ENCODE results near the gene KIAA0753. TPM values are rescaled to one million over a fixed set of nuclear protein-coding genes. Genes with fewer than 3 reads are reported as not detected.

Gene KIAA0753
- total and polyA plus RNA-seq, 2 of the 4 experiments (the other 2 are of a cell fraction), result 10.2 to 17.6 TPM

DNA sequence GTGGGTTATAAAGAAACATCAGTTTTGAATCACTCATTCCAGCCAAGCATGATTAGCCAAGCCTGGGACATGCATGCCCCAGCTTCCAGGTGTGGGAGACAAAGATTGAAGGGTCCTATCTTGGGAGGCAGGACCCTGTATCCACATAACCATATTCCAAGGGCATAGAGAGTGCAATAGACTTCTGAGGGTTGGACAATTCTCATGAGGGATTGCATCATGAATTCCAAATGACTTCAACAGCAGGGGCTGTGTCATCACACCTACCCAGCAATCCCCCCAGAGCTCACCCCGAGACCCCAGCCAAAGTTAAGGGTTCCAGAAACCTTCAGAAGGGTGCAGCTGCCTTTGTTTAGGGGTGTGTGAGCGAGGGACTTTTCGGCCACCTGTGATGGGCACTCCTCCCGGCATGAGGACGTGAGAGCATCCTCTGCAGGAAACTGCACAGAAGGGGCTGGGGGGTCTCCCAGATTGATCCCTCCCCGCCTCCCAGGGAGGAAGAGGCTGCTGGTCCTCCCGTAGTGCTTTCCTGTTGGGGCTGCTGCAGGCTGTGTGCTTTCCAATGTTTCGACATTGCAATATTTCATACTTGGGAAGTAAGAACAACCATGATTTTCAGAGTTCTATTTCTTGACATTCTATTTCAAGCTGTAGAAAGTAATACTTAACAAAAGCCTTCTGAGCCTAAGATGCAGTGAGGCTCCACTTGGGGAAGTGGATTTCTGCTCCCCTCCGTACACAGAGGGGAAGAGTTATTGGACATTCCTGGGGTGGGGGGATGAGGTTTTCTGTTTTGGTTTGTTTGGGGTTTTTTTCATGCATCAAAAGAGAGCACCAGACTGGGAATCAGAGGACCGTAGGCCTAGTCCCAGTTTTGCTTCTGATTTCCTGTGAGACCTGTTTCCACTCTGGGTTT lies 70.9 kb downstream of the KIAA0753 start:
- dilution Hi-C loops (cut with HindIII; ENCODE audit: low sequenced_read_pairs, unreplicated experiment), result no loop called here
- Histone ChIP-seq H2BK15ac (ENCODE audit: low read depth, low read length) (no peak overlapping the region), H2BK20ac (ENCODE audit: low read depth, low read length) (no peak overlapping the region; the same call in 1 of the 2 replicates), H3K4ac (ENCODE audit: low read depth, low read length) (0 out of 2 replicates have a peak overlapping the region, but pooled peaks have one; percentile 32), H3K9me1 (ENCODE audit: insufficient read depth, low read length) (peaks cover 3% of the 10 kb centered on the region; the same call in 1 of the 2 replicates), H3K9ac (ENCODE audit: low read depth, low read length) (no peak overlapping the region), H3K27me3 (ENCODE audit: control insufficient read depth, insufficient read depth, low read length) (no peaks in the 10 kb centered on the region), H3K9me3 (ENCODE audit: control insufficient read depth, insufficient read depth, low read length) (no peaks in the 10 kb centered on the region), H3K27ac (ENCODE audit: insufficient read depth, low read length) (no peak overlapping the region), H2AK5ac (ENCODE audit: low read depth, low read length) (no peak overlapping the region), H3K79me1 (ENCODE audit: low read depth in 1 of 2, low read length in 2 of 2) (0 out of 4 replicates have a peak, but pooled peaks cover 0 to 4% of the 10 kb centered on the region in 2 experiments), H4K20me1 (ENCODE audit: insufficient read depth, low read length) (no peaks in the 10 kb centered on the region), H4K5ac (ENCODE audit: low read depth, low read length) (no peak overlapping the region; the same call in 1 of the 2 replicates), H4K8ac (ENCODE audit: low read depth in 2 of 2, low read length in 2 of 2) (no peak overlapping the region; a peak in 2 of 4 replicates), H3K23ac (ENCODE audit: low read depth, low read length) (no peak overlapping the region), H3K56ac (ENCODE audit: extremely low read depth, insufficient read depth, low read length) (no peak overlapping the region), H3K4me3 (ENCODE audit: insufficient read depth, low read depth, low read length) (no peak overlapping the region), H2BK5ac (ENCODE audit: low read depth, low read length, poor library complexity, severe bottlenecking) (no peak overlapping the region), H3K14ac (replicated peaks; ENCODE audit: low read depth, low read length) (no peak overlapping the region), H2AK9ac (replicated peaks; ENCODE audit: low read depth, low read length, poor library complexity) (no peak overlapping the region), H3K4me2 (ENCODE audit: low read depth, low read length) (no peak overlapping the region), H2BK120ac (ENCODE audit: low read depth, low read length) (no peak overlapping the region), H3K4me1 (ENCODE audit: control insufficient read depth, insufficient read depth, low read length) (peaks cover 8% of the 10 kb centered on the region), H3K36me3 (ENCODE audit: control insufficient read depth, insufficient read depth, low read length) (no peaks in the 10 kb centered on the region), H2AFZ (replicated peaks; ENCODE audit: low read length, poor library complexity) (no peak overlapping the region), H4K91ac (ENCODE audit: insufficient read depth, low read depth, low read length) (no peak overlapping the region), H3K18ac (ENCODE audit: low read depth, low read length) (no peak overlapping the region)
- CTCF ChIA-PET, result no interaction called here
- DNase-seq (no peak), ATAC-seq (ENCODE audit: low read depth) (peak; percentile 33; the same call in 1 of the 2 replicates)
- intact Hi-C loops (cut with micrococcal nuclease), result no loop called here
- TF ChIP-seq CEBPB (IDR thresholded peaks at IDR 0.05; ENCODE audit: low read depth, low read length) (peak; percentile 75), RCOR1 (IDR thresholded peaks at IDR 0.05; ENCODE audit: insufficient replicate concordance, low read length) (no peak), MAZ (IDR thresholded peaks at IDR 0.05; ENCODE audit: borderline replicate concordance, low read depth, low read length) (peak; percentile 87; the same call in 1 of the 2 replicates)
- WGBS, 2 experiments (ENCODE audit: extremely low coverage in 2 of 2, insufficient read length in 1 of 2), result no CpG with 5 or more reads among the region's 10 CpGs
- BruUV-seq (replicated peaks), result no TSS peak
- POLR2A ChIA-PET (ENCODE audit: unreplicated experiment), result no interaction called here
- in situ Hi-C loops (cut with MboI; ENCODE audit: low sequenced_read_pairs), result no loop called here
